Epithelial cell of proximal tubule (primary cell): ENCODE results near the gene CDC42SE2. TPM values are rescaled to one million over a fixed set of nuclear protein-coding genes. Genes with fewer than 3 reads are reported as not detected.

Experiments used
- DNase-seq: peaks from one replicate; pipeline ENCODE4 v3.0.0-alpha.2; 2011; ENCODE audit warnings: low read depth
- H3K4me3 ChIP-seq: 2 replicates; pipeline ENCODE4 v1.5.1; 2011; ENCODE audit warnings: low read depth, mild to moderate bottlenecking, low read length
- CTCF ChIP-seq: conservative IDR thresholded peaks from 2 replicates; pipeline ENCODE4 v1.5.1; 2012; ENCODE audit warnings: low read depth, mild to moderate bottlenecking, low read length
- total RNA-seq: library from RNA; depleted of rRNA; stranded (reverse); fragments of >200 nt; gene quantifications from 2 replicates; pipeline ENCODE4 v1.2.3, GENCODE V29; 2015

CDC42SE2 gene
- 32.9 and 40.1 TPM in 2 replicates for total RNA-seq

DNA sequence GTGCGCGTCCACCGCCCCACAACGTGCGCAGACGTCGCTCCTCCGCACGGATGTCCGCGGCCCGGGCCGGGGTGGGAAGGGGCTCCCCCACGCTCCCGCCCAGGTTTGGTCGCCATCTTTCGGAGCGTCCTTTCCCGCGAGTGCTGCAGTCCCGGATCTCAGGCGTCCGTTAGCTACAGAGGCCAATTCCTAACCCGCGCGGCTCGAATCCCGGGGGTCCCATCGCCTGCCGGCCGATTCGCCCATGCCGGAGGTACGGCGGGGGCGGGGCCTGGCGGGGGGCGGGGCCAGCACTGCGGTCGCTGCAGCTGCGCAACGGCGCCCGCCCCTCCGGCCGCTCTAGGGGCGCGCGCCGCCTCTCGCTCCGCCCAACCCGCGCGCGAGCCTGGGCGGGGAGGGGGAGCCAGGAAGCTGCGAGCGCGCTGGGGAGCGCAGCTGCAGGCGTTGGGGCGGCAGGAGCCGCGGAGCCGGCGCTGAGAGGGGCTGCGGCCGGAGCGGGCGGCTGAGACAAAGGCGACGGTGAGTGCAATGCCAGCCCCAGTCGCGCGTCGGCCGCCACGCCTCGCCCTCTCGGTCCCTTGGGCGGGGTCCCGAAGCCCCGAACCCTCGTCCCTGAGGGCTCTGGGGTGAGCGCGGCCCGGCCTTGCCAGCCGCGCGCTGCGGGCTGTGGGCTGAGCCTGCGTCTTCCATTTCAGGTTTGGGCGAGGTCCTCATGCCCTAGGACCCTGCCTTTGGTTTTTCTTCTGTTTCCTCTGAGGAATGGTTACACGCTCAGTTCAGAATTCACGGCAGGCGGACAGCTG, at the start of gene CDC42SE2:
TSS of gene CDC42SE2 (plus strand) at position 406 of the 803 bp plus-strand sequence. CDS start 95,441 bp downstream, outside the sequence.
- peak within 1 kb of the TSS; percentile 98 for H3K4me3 ChIP-seq
- TF ChIP-seq CTCF: no peak
- DNase-seq: no peak

DNA sequence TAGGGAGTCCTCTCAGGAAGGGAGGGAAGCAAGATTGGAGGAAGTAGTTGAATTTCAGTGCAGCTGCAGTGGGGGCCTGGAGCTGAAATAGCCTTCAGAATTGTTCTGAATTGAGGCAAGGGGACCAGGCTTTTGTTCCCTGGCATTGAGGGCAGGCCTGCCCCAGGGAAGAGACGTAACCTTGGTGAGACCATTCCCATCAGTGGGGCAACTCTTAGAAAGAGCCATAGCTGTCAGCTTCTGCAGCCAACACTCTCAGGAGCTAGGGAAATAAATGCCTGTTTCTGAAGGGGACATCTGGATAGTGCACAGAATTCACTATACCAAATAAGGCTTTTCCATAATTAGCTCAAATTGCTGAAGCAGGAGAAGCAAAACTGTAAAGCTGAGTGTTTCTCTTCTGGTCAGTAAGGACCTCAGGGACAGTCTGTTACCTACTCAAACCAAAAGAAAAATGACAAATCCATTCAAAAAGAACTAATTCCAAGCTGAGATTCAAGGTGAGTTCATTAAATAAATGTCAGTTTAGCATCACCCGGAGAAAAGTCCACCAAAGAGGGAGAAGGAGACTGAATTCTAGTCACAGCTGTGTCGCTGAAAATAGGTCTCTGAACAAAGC, 49.1 kb upstream of the CDC42SE2 start:
- DNase-seq: no peak
- H3K4me3 ChIP-seq: no peak overlapping the region
- TF ChIP-seq CTCF: no peak

DNA sequence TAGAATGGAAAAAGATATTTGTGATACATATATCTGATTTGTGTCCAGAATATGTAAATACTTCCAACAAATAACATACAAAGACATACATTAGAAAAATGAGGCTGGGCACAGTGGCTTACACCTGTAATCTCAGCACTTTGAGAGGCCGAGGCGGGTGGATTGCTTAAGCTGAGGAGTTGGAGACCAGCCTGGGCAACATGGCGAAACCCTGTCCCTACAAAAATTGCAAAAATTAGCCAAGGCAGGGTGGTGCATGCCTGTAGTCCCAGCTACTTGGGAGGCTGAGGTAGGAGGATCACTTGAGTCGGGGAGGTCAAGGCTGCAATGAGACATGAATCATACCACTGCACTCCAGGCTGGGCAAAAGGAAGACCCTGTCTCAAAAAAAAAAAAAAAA, 46.1 kb upstream of the CDC42SE2 start:
- no peak overlapping the region for H3K4me3 ChIP-seq
- DNase-seq: no peak
- no peak for TF ChIP-seq CTCF

- no peak for DNase-seq
- no peak for TF ChIP-seq CTCF
- no peak overlapping the region for H3K4me3 ChIP-seq
Observed at GRCh38 chr5:131218392-131218791, 45.5 kb upstream of the CDC42SE2 start.

DNA sequence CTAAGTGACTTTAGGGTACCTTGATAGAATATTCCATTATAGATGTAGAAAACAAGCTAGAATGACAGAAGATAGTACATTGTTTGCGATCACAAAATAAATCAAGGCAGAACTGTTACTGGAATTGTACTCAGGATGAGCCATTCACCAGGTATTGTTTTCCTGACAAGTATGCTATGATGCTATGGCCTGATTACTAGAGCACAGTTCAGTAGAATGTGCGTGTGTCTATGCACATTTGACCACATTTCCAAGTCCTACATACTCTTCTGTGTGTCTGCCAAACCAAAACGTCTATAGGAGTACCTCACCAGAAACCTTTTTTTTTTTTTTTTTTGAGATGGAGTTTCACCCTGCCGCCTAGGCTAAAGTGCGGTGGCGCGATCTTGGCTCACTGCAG, 43.3 kb upstream of the CDC42SE2 start:
- no peak for DNase-seq
- no peak for TF ChIP-seq CTCF
- H3K4me3 ChIP-seq: no peak overlapping the region

DNA sequence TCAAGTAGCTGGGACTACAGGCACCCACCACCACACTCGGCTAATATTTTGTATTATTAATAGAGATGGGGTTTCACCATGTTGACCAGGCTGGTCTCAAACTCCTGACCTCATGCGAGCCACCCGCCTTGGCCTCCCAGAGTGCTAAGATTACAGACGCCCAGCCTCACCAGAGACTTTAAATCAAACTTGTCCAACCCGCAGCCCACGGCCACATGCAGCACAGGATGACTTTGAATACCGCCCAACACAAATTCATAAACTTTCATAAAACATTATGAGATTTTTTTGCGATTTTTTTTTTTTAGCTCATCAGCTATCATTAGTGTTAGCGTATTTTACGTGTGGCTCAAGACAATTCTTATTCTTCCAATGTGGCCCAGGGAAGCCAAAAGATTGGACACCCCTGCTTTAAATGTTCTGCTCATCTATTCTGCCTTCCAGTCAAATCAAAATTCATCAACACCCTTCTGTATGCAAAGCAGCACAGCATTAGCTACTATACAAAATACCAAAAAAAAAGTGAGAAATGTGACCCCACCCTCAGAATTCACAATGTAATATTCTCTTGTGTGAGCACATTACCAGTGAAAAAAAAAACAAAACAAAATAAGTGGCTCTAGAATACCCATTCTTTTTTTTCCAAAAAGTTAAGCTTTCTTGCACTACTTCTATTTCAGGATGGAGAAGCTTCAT, 42.7 kb upstream of the CDC42SE2 start:
- DNase-seq: no peak
- TF ChIP-seq CTCF: no peak
- no peak overlapping the region for H3K4me3 ChIP-seq
